ENCODE data around the gene DLEC1.

Gene DLEC1

GRCh38 chr3:38098376-38098723 lies 59.3 kb downstream of the DLEC1 start:
- TF ChIP-seq POLR2AphosphoS5 (IDR thresholded peaks at IDR 0.05; ENCODE audit: low read depth, low read length) (no peak), TAF1 (IDR thresholded peaks at IDR 0.05; ENCODE audit: borderline replicate concordance, low read depth, low read length) (no peak), POLR2A (IDR thresholded peaks at IDR 0.05; ENCODE audit: low read depth, low read length) (no peak)
- DNase-seq (ENCODE audit: insufficient read length) (no peak), FAIRE-seq (no peak)

GRCh38 chr3:38099518-38099917 lies 60.5 kb downstream of the DLEC1 start:
- DNase-seq (ENCODE audit: insufficient read length) (no peak), FAIRE-seq (no peak)
- TF ChIP-seq POLR2A (IDR thresholded peaks at IDR 0.05; ENCODE audit: low read depth, low read length) (no peak), POLR2AphosphoS5 (IDR thresholded peaks at IDR 0.05; ENCODE audit: low read depth, low read length) (no peak), TAF1 (IDR thresholded peaks at IDR 0.05; ENCODE audit: borderline replicate concordance, low read depth, low read length) (no peak)

GRCh38 chr3:38100498-38100897 lies 61.5 kb downstream of the DLEC1 start:
- TF ChIP-seq POLR2A (IDR thresholded peaks at IDR 0.05; ENCODE audit: low read depth, low read length) (no peak), TAF1 (IDR thresholded peaks at IDR 0.05; ENCODE audit: borderline replicate concordance, low read depth, low read length) (no peak), POLR2AphosphoS5 (IDR thresholded peaks at IDR 0.05; ENCODE audit: low read depth, low read length) (no peak)
- no peak for DNase-seq (ENCODE audit: insufficient read length)
- FAIRE-seq = no peak

- TF ChIP-seq TAF1 (IDR thresholded peaks at IDR 0.05; ENCODE audit: borderline replicate concordance, low read depth, low read length) (no peak), POLR2AphosphoS5 (IDR thresholded peaks at IDR 0.05; ENCODE audit: low read depth, low read length) (no peak), POLR2A (IDR thresholded peaks at IDR 0.05; ENCODE audit: low read depth, low read length) (no peak)
- FAIRE-seq = no peak
- DNase-seq (ENCODE audit: insufficient read length) = no peak
Observed at GRCh38 chr3:38101811-38102443, 62.9 kb downstream of the DLEC1 start.

- TF ChIP-seq POLR2AphosphoS5 (IDR thresholded peaks at IDR 0.05; ENCODE audit: low read depth, low read length) (no peak), TAF1 (IDR thresholded peaks at IDR 0.05; ENCODE audit: borderline replicate concordance, low read depth, low read length) (no peak), POLR2A (IDR thresholded peaks at IDR 0.05; ENCODE audit: low read depth, low read length) (no peak)
- DNase-seq (ENCODE audit: insufficient read length) (no peak), FAIRE-seq (no peak)
Observed at GRCh38 chr3:38102444-38102814, 63.4 kb downstream of the DLEC1 start.

GRCh38 chr3:38105525-38105924 lies 66.5 kb downstream of the DLEC1 start:
- DNase-seq (ENCODE audit: insufficient read length) = no peak
- no peak for FAIRE-seq
- TF ChIP-seq POLR2A (IDR thresholded peaks at IDR 0.05; ENCODE audit: low read depth, low read length) = no peak
- no peak for TF ChIP-seq TAF1 (IDR thresholded peaks at IDR 0.05; ENCODE audit: borderline replicate concordance, low read depth, low read length)
- no peak for TF ChIP-seq POLR2AphosphoS5 (IDR thresholded peaks at IDR 0.05; ENCODE audit: low read depth, low read length)

GRCh38 chr3:38107911-38108648 lies 69.1 kb downstream of the DLEC1 start:
- DNase-seq (ENCODE audit: insufficient read length) = no peak
- no peak for FAIRE-seq
- no peak for TF ChIP-seq POLR2A (IDR thresholded peaks at IDR 0.05; ENCODE audit: low read depth, low read length)
- TF ChIP-seq POLR2AphosphoS5 (IDR thresholded peaks at IDR 0.05; ENCODE audit: low read depth, low read length) = no peak
- no peak for TF ChIP-seq TAF1 (IDR thresholded peaks at IDR 0.05; ENCODE audit: borderline replicate concordance, low read depth, low read length)

GRCh38 chr3:38108649-38109579 lies 69.9 kb downstream of the DLEC1 start:
- no peak for FAIRE-seq
- no peak for DNase-seq (ENCODE audit: insufficient read length)
- TF ChIP-seq POLR2A (IDR thresholded peaks at IDR 0.05; ENCODE audit: low read depth, low read length) (no peak), TAF1 (IDR thresholded peaks at IDR 0.05; ENCODE audit: borderline replicate concordance, low read depth, low read length) (no peak), POLR2AphosphoS5 (IDR thresholded peaks at IDR 0.05; ENCODE audit: low read depth, low read length) (no peak)

- no peak for FAIRE-seq
- no peak for DNase-seq (ENCODE audit: insufficient read length)
- TF ChIP-seq POLR2AphosphoS5 (IDR thresholded peaks at IDR 0.05; ENCODE audit: low read depth, low read length) (no peak), TAF1 (IDR thresholded peaks at IDR 0.05; ENCODE audit: borderline replicate concordance, low read depth, low read length) (no peak), POLR2A (IDR thresholded peaks at IDR 0.05; ENCODE audit: low read depth, low read length) (no peak)
Observed at GRCh38 chr3:38109580-38110313, 70.7 kb downstream of the DLEC1 start.

GRCh38 chr3:38110314-38111050 lies 71.5 kb downstream of the DLEC1 start:
- FAIRE-seq (no peak), DNase-seq (ENCODE audit: insufficient read length) (no peak)
- TF ChIP-seq POLR2AphosphoS5 (IDR thresholded peaks at IDR 0.05; ENCODE audit: low read depth, low read length) (no peak), TAF1 (IDR thresholded peaks at IDR 0.05; ENCODE audit: borderline replicate concordance, low read depth, low read length) (no peak), POLR2A (IDR thresholded peaks at IDR 0.05; ENCODE audit: low read depth, low read length) (no peak)

Measured in GM12892 (cell line).